ENCODE data around the gene NTM. TPM values are rescaled to one million over a fixed set of nuclear protein-coding genes. Genes with fewer than 3 reads are reported as not detected.
"Not testable (repeated sequence)": the region's sequence is repeated elsewhere in the genome, so short reads cannot be mapped to it uniquely, and the experiment has no call there.

NTM gene
- total RNA-seq, 1 donor from 2014 or later, result 0.51 TPM

GRCh38 chr11:132343445-132344175 lies 973.2 kb downstream of the NTM start:
- DNase-seq, result no peak

DNA sequence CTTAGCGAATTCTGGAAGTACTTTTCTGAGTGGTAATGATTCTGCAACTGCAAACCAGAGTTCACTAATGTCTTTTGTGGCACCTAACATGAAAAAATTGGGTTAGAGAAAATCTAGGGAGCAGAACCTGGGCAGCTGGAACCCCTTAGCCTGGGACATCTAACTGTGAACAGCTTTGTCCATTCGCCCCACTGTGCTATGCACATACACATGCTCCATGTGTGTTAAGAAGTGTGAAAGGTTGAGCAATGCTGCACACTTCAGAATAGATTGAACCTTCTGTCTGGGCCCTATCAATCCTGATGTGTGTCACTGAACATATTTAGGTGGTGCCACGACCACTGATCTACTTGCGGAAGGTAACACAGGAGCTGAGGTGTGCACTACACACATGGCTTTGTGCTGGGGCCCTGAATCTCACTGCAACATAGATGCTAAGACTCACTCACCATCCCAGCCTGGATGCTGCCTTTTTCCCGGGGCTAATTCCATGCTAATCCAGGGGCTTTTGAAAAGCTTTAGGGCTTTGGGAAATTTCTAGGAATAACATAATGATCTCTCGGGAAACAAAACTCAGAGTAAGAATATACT lies 976.2 kb downstream of the NTM start:
- DNase-seq, result no peak

DNA sequence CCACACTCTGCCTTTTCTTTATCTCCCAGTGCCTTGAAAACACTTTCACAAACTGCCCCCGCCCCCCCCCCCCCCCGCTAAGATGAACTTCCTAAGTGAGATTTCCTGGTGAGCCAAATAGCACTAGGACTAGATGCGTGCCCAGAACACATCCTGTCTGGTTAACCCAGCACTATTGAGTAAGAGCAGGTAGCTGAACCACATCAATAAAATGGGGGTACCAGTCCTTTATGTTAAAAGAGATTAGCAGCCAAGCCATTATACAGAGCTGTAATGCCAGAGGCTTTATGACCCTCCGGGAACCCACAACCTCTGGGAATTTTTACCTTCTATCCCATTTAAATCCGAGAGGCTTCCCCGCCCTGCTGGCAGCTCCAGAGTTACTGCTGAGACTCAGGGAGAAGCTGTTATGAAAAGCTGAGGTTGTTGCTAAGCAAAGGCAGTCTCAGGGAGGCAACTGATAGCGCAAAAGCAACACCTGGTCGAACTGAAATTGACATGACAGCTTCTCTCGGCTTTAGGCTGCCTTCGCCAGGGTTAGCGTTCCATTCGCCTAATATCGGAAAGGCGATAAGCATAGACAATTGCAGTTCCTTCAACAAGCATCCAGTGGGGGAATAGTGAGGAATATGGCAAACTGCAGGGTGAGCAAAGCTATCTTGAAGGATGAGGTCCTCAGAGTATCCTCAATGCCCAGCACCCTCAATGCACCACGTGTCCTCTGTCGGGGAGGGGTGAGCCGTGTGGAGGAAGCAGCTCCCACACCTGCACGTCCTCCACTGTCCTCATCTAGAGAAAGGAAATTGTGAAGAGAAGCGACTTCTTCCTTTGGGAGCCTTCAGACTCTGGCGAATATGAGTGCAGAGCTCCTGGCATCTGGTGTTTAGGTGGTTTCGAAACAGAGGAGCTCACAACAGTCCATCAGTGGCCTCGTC lies 977.0 kb downstream of the NTM start:
- no peak for DNase-seq

- no peak for DNase-seq
These were observed 979.7 kb downstream of the NTM start for GRCh38 chr11:132349811-132350733.

DNA sequence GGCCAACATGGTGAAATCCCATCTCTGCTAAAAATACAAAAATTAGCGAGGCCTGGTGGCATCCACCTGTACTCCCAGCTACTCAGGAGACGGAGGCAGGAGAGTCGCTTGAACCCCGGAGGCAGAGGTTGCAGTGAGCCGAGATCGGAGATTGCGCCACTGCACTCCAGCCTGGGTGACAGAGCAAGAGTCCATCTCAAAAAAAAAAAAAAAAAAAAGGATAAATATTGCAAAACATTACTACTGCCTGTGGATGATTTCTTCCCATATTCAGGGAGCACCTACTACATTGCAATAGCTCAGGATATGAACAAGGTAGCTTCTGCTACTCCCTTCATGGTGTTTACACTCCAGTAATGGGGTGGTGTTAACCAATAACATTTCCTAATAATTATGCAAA lies 980.6 kb downstream of the NTM start:
- no peak for DNase-seq

- DNase-seq, result no peak
These were observed 982.1 kb downstream of the NTM start for GRCh38 chr11:132352497-132352896.

DNA sequence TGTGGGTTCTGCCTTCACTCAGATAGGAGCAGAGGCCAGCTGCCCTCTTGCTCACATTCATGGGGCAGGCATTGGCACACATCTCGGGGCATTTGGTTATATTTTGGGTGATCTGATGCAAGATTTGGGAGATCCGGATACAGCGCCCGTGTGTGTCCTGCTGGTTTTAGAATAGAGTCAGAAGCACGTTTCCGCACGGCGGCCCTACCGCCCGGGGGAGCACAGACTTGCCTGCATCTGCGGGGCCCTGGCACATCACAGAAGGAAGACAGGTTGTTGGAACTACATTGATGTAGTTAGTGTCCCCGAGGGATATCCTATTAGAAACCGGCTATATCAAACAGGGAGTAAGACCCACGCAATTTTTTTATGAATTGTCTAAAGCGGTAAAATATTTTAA lies 982.8 kb downstream of the NTM start:
- no peak for DNase-seq

DNA sequence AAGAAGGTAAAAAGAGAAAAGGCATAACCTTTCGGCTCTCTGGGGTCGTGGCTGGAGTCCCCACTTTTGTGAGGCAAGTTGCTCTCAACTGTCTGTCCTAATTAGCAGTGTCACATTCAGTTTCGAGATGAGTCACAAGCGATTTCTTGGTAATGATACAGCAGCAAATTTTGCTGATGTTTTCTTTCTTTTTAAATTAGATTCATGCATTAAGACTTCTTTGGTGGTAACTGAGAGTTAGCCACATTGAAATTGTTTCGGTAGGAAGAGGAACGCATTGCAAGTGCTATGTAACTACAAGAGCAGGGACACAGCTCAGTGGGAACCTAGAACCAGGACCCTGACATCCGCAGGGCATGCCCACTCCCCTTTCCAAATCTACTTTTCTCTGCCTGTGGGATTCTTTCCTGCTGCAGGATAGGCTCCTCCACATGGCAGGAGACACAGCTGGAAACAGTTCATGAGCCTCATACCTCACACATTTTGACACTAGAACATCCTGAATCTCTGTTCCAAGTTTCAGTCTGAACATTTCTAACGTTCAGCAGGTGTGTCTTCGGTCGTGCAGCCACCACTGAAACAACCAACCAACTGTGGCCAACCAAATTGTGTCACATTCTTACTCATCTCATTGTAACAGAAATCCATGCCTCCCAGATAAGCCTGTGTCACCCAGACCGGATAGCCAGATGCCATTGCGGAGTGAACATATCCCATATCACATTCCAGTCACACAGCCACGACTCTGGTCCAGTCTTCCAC lies 987.6 kb downstream of the NTM start:
- DNase-seq, result no peak

DNA sequence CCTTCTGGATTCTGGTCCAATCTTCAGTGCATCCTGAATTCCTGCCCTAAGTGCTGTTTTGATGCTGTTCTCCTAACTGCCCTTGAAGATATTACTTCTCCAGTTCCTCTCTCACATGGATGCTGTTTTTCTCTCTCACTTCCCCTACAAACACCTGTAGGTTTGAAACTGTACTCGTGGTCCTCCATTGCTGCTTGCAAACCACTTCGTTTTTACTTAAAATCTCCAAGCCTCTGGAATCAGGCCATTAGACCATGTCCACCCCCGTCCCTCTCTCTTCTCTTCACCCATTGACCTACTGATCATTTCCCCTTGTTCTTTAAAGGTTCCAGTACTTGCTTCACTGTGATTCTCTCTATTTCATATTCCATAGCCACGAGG lies 988.1 kb downstream of the NTM start:
- no peak for DNase-seq

DNA sequence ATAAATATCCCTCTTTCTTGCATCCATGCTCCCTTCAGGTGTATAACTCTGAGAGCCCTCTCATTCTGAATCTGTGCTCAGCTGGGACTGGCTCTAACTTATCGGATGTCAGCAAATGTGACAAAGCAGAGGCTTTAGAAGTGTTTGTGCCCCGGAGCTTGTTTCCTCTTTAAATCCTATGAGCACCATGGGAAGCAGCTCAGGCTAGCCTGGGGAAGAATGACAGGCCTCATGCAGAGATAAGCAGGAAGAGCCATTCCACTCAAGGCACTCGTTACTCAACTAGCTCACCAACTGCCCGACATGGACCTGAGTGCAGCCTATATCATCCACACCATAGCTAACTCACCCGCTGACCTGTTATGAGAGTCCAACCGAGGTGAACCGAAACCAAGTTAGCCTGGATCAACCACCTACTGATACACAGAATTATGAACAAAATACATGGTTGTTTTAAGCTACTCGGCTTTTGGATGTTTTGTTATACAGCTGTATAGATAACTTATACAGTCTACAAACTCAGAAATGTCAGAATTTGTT lies 990.7 kb downstream of the NTM start:
- DNase-seq, result no peak

GRCh38 chr11:132365650-132366049 lies 995.2 kb downstream of the NTM start:
- DNase-seq, result no peak

- no peak for DNase-seq
These were observed 996.9 kb downstream of the NTM start for GRCh38 chr11:132367293-132367692.

- DNase-seq, result not testable (repeated sequence)
These were observed 999.7 kb downstream of the NTM start for GRCh38 chr11:132370114-132370513.

DNA sequence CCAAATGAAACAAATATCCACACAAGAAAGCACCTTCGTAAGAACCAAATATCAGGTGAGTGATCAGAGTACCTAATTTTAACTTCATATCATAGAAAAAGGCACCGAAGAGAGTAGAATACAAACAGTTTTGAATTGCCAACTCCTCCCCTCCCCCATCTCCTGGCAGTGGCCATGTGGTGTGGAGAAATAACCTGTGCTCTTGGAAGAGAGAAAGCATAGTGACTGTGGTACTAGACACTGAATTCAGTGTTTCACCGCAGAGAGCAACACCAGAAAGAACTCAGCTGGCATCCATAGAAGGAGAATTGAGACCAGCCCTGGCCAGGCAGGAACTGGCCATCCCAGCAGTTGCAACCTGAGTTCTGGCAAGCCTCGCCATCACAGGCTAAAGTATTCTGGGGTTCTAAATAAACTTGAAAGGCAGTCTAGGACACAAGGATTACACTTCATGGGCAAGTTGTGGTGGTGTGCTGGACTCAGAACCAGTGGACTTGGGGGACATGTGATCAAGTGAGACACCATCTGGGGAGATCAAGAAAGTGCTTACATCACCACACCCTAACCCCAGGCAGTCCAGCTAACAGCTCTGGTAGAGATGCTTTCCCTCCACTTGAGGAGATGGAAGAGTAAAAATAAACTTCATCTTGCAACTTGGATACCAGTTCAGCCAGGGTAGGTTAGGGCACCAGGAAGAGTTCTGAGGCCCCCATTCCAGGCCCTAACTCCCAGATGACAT lies 1003.2 kb downstream of the NTM start:
- no peak for DNase-seq

- DNase-seq, result no peak
These were observed 1009.1 kb downstream of the NTM start for GRCh38 chr11:132379540-132379939.

Data from dermis blood vessel endothelial cell (primary cell).